ENCODE measurements around the gene SYCE3. TPM values are rescaled to one million over a fixed set of nuclear protein-coding genes. Genes with fewer than 3 reads are reported as not detected.

The SYCE3 gene
- total RNA-seq, 8 experiments from 2014 or later: 0.87 to 1.2 TPM; not detected in 6

DNA sequence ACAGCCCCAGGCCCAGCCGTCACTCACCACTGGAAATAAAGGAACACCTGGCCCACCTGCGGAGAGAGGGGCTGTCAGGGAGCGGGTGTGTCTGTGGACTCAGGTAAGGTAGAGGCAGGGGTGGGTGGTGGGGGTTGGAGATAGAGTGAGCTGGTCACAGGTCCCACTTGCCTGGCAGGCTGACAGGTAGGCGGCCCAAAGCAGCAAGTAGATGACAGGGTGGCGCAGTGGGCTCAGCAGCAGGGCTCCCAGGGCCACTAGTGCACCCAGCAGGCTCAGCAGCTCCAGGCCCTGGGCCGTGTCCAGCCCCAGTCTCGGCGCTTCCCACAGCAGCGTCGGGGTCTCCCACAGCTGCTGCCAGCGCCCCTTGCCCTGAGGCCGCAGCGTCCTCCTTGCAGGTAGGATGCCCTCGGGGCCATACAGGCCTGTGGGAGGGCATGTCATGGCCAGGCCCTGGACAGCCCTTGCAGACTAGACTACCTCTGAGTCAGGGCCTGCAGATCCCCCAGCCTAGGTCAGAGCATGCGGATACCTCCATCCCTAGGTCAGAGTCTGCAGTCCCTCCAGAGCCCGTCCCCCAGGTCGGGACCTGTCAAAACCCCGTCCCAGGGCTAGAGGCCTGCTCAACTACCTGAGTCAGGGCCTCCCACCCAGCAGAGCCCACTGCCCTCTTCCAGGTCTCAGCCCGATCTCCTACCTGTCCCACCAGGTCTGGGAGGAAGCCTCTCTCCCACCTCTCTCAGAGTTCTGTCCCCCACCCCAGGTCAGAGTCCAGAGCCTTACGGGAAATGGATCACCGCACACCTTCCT lies 55.9 kb downstream of the SYCE3 start:
- in situ Hi-C loops (cut with MboI; ENCODE audit: low pct_unique_long_range_greater_than_20kb in 2 of 9, low sequenced_read_pairs in 9 of 9, unreplicated experiment in 9 of 9): no loop called here
- H3K27ac ChIP-seq: peak overlapping the region; percentile 89 to 94
- H3K4me3 ChIP-seq: peak overlapping the region; percentile 80 to 98 (median 95)
- H3K4me1 ChIP-seq (replicated peaks in 1 of 2): peaks cover 14 to 18% of the 10 kb centered on the region in 2 donors
- ATAC-seq (replicated peaks in 6 of 8): peak; percentile 2 to 12 (median 9)
- 0 to 35% (median 0%) methylated on average over 1 to 2 of the region's 21 CpGs; no CpG with 5 or more reads in 6 of the 10 experiments for WGBS, 10 experiments

GRCh38 chr22:50505776-50506610 lies 56.7 kb downstream of the SYCE3 start:
- Histone ChIP-seq H3K4me3 (peak overlapping the region; percentile 80 to 98 (median 95)), H3K4me1 (replicated peaks in 1 of 2) (peaks cover 14 to 18% of the 10 kb centered on the region in 2 donors), H3K27ac (no peak overlapping the region)
- in situ Hi-C loops (cut with MboI; ENCODE audit: low pct_unique_long_range_greater_than_20kb in 2 of 9, low sequenced_read_pairs in 9 of 9, unreplicated experiment in 9 of 9): no loop called here
- no peak for ATAC-seq (replicated peaks in 6 of 8)
- 80 to 100% (median 96%) methylated on average over 1 to 13 of the region's 41 CpGs; no CpG with 5 or more reads in 5 of the 10 experiments for WGBS, 10 experiments

- 92 to 100% (median 100%) methylated on average over 1 to 4 of the region's 14 CpGs; no CpG with 5 or more reads in 7 of the 10 experiments for WGBS, 10 experiments
- ATAC-seq (replicated peaks in 6 of 8): no peak
- H3K4me1 ChIP-seq (replicated peaks in 1 of 2): peaks cover 14 to 18% of the 10 kb centered on the region in 2 donors
- no peak overlapping the region for H3K4me3 ChIP-seq
- H3K27ac ChIP-seq: no peak overlapping the region
- in situ Hi-C loops (cut with MboI; ENCODE audit: low pct_unique_long_range_greater_than_20kb in 2 of 9, low sequenced_read_pairs in 9 of 9, unreplicated experiment in 9 of 9): no loop called here
These were observed 57.4 kb downstream of the SYCE3 start for GRCh38 chr22:50505276-50505775.

- no peak for ATAC-seq (replicated peaks in 6 of 8)
- in situ Hi-C loops (cut with MboI; ENCODE audit: low pct_unique_long_range_greater_than_20kb in 2 of 9, low sequenced_read_pairs in 9 of 9, unreplicated experiment in 9 of 9): no loop called here
- WGBS, 10 experiments: 50 to 100% methylated on average over 1 to 2 of the region's 44 CpGs; no CpG with 5 or more reads in 8 of the 10 experiments
These were observed 58.1 kb downstream of the SYCE3 start for GRCh38 chr22:50504369-50505211.

DNA sequence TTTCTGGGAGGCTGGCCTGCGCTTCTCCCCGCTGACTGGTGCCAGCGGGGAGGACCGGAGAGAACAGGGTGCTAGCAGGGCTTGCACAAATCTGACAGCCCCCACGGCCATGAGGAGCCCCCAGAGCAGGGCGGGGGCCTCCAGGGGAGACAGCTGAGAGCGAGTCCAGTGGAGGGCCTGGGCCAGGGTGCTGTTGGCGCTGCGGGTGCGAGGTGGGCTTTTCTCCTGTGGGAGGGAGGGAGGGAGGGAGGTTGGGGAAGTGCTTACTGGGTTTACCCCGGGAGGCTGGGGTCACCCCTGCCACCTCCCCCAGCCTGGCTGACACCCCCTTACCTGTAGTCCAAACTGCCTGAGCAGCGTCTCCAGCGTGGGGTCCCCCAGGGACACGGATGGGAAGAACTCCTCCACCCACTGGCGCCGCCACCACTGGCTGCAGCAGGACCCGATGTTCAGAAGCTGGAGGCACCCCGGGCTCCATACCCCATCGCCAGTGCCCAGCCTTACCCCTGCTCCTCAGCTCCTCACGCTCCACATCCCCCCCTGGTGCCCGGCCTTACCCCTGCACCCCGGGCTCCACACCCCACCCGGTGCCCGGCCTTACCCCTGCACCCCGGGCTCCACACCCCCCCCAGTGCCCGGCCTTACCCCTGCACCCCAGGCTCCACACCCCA lies 59.1 kb downstream of the SYCE3 start:
- no peak for ATAC-seq (replicated peaks in 6 of 8)
- peaks cover 6 to 8% of the 10 kb centered on the region in 2 donors for H3K4me1 ChIP-seq (replicated peaks in 1 of 2)
- H3K27ac ChIP-seq: no peak overlapping the region
- in situ Hi-C loops (cut with MboI; ENCODE audit: low pct_unique_long_range_greater_than_20kb in 2 of 9, low sequenced_read_pairs in 9 of 9, unreplicated experiment in 9 of 9): no loop called here
- no peak overlapping the region for H3K4me3 ChIP-seq
- WGBS, 10 experiments: 100% methylated on average over 2 of the region's 26 CpGs; no CpG with 5 or more reads in 9 of the 10 experiments

More at GRCh38 chr22:50504369-50505211, 58.1 kb downstream of the SYCE3 start:
- Histone ChIP-seq H3K4me1 (replicated peaks in 1 of 2) (peaks cover 13% of the 10 kb centered on the region in 2 donors), H3K27ac (no peak overlapping the region), H3K4me3 (no peak overlapping the region)

GRCh38 chr22:50502628-50503474 lies 59.9 kb downstream of the SYCE3 start:
- Histone ChIP-seq H3K27ac (no peak overlapping the region), H3K4me1 (replicated peaks in 1 of 2) (peaks cover 6 to 8% of the 10 kb centered on the region in 2 donors), H3K4me3 (no peak overlapping the region)
- in situ Hi-C loops (cut with MboI; ENCODE audit: low pct_unique_long_range_greater_than_20kb in 2 of 9, low sequenced_read_pairs in 9 of 9, unreplicated experiment in 9 of 9): no loop called here
- ATAC-seq (replicated peaks in 6 of 8): no peak
- 95 to 100% methylated on average over 2 to 4 of the region's 24 CpGs; no CpG with 5 or more reads in 8 of the 10 experiments for WGBS, 10 experiments

GRCh38 chr22:50502096-50502495 lies 60.6 kb downstream of the SYCE3 start:
- Histone ChIP-seq H3K4me1 (replicated peaks in 1 of 2) (peaks cover 6 to 8% of the 10 kb centered on the region in 2 donors), H3K27ac (no peak overlapping the region), H3K4me3 (no peak overlapping the region)
- 90 to 100% (median 93%) methylated on average over 1 to 3 of the region's 6 CpGs; no CpG with 5 or more reads in 6 of the 10 experiments for WGBS, 10 experiments
- in situ Hi-C loops (cut with MboI; ENCODE audit: low pct_unique_long_range_greater_than_20kb in 2 of 9, low sequenced_read_pairs in 9 of 9, unreplicated experiment in 9 of 9): no loop called here
- no peak for ATAC-seq (replicated peaks in 6 of 8)

Other genes with a start within 250 kb of the SYCE3 start
- gene DENND6B, start 235.9 kb downstream of the SYCE3 start, total RNA-seq: 10 to 100 TPM in 4 of 8 experiments, 1 to 10 TPM in 4; 1.7 to 15.3 (median 10.6) TPM
- 10 to 100 TPM; 25.1 to 75.6 (median 40.4) TPM for gene PPP6R2, start 219.6 kb downstream of the SYCE3 start, total RNA-seq
- gene SBF1, start 87.9 kb downstream of the SYCE3 start, total RNA-seq: 10 to 100 TPM; 37.5 to 94.4 (median 60.3) TPM
- 1 to 10 TPM in 5 of 8 experiments, under 1 TPM in 3; 0.09 to 7.6 (median 1.2) TPM for gene ADM2, start 81.4 kb downstream of the SYCE3 start, total RNA-seq
- under 1 TPM in 4 of 8 experiments, not detected in 4; 0.13 to 0.52 (median 0.36) TPM for gene MIOX, start 76.1 kb downstream of the SYCE3 start, total RNA-seq
- gene LMF2, start 55.2 kb downstream of the SYCE3 start, total RNA-seq: 10 to 100 TPM; 20.2 to 44.9 (median 39.9) TPM
- 10 to 100 TPM; 12.1 to 59.7 (median 39.5) TPM for gene NCAPH2, start 54.7 kb downstream of the SYCE3 start, total RNA-seq
- gene SCO2, start 37.3 kb downstream of the SYCE3 start, total RNA-seq: 1 to 10 TPM in 5 of 8 experiments, under 1 TPM in 3; 0.64 to 2.2 (median 1.2) TPM
- 10 to 100 TPM in 1 of 8 experiments, 1 to 10 TPM in 6, under 1 TPM in 1; 0.87 to 10.6 (median 3.9) TPM for gene TYMP, start 32.9 kb downstream of the SYCE3 start, total RNA-seq
- gene KLHDC7B, start 17.0 kb downstream of the SYCE3 start, total RNA-seq: 1 to 10 TPM in 2 of 8 experiments, under 1 TPM in 6; 0.16 to 1.5 (median 0.40) TPM
- 10 to 100 TPM in 3 of 8 experiments, 1 to 10 TPM in 5; 2.8 to 17.7 (median 9.6) TPM for gene CPT1B, start 15.5 kb upstream of the SYCE3 start, total RNA-seq
- gene CHKB, start 19.9 kb upstream of the SYCE3 start, total RNA-seq: 10 to 100 TPM; 19.0 to 71.7 (median 33.1) TPM
- 10 to 100 TPM in 5 of 8 experiments, 1 to 10 TPM in 1, under 1 TPM in 2; 0.41 to 38.1 (median 27.4) TPM for gene MAPK8IP2, start 37.9 kb upstream of the SYCE3 start, total RNA-seq
- 10 to 100 TPM in 6 of 8 experiments, 1 to 10 TPM in 2; 7.1 to 43.4 (median 13.2) TPM for gene ARSA, start 65.2 kb upstream of the SYCE3 start, total RNA-seq
- gene SHANK3, start 109.9 kb upstream of the SYCE3 start, total RNA-seq: 1 to 10 TPM in 5 of 8 experiments, under 1 TPM in 3; 0.41 to 7.8 (median 5.2) TPM
- under 1 TPM in 4 of 8 experiments, not detected in 4; 0.33 to 1.00 (median 0.63) TPM for gene ACR, start 175.3 kb upstream of the SYCE3 start, total RNA-seq
- 10 to 100 TPM in 7 of 8 experiments, 1 to 10 TPM in 1; 9.3 to 33.7 (median 22.6) TPM for gene RABL2B, start 220.7 kb upstream of the SYCE3 start, total RNA-seq